ENCODE measurements around the gene PKD2. TPM values are rescaled to one million over a fixed set of nuclear protein-coding genes. Genes with fewer than 3 reads are reported as not detected.

Gene PKD2
- total RNA-seq, 1 donor = 106 TPM

GRCh38 chr4:88064410-88064809 lies 57.0 kb downstream of the PKD2 start:
- Histone ChIP-seq H3K79me2 (ENCODE audit: insufficient read depth, low read length) (no peaks in the 10 kb centered on the region), H3K27me3 (ENCODE audit: insufficient read depth, low read length) (no peaks in the 10 kb centered on the region), H3K9me3 (ENCODE audit: low read depth, low read length) (no peaks in the 10 kb centered on the region), H3K36me3 (ENCODE audit: insufficient read depth, low read length) (peaks cover 89% of the 10 kb centered on the region), H3K27ac (ENCODE audit: low read depth, low read length) (no peak overlapping the region), H3K4me2 (ENCODE audit: insufficient read depth, low read length) (no peak overlapping the region), H4K20me1 (ENCODE audit: insufficient read depth, low read length) (no peaks in the 10 kb centered on the region), H2AFZ (ENCODE audit: low read length) (no peak overlapping the region), H3K4me3 (ENCODE audit: insufficient read depth, low read length) (no peak overlapping the region), H3K4me1 (ENCODE audit: insufficient read depth, low read length) (no peaks in the 10 kb centered on the region)
- no peak for TF ChIP-seq CTCF (IDR thresholded peaks at IDR 0.05; ENCODE audit: extremely low read depth, low read depth, low read length)
- no peak for DNase-seq (ENCODE audit: insufficient read length, low spot score, missing footprints)

GRCh38 chr4:88070031-88070430 lies 62.6 kb downstream of the PKD2 start:
- Histone ChIP-seq H3K4me3 (ENCODE audit: insufficient read depth, low read length) (no peak overlapping the region), H3K36me3 (ENCODE audit: insufficient read depth, low read length) (peaks cover 83% of the 10 kb centered on the region), H4K20me1 (ENCODE audit: insufficient read depth, low read length) (no peaks in the 10 kb centered on the region), H2AFZ (ENCODE audit: low read length) (no peak overlapping the region), H3K27ac (ENCODE audit: low read depth, low read length) (no peak overlapping the region), H3K27me3 (ENCODE audit: insufficient read depth, low read length) (no peaks in the 10 kb centered on the region), H3K9me3 (ENCODE audit: low read depth, low read length) (no peaks in the 10 kb centered on the region), H3K79me2 (ENCODE audit: insufficient read depth, low read length) (no peaks in the 10 kb centered on the region), H3K4me2 (ENCODE audit: insufficient read depth, low read length) (no peak overlapping the region), H3K4me1 (ENCODE audit: insufficient read depth, low read length) (no peaks in the 10 kb centered on the region)
- no peak for TF ChIP-seq CTCF (IDR thresholded peaks at IDR 0.05; ENCODE audit: extremely low read depth, low read depth, low read length)
- no peak for DNase-seq (ENCODE audit: insufficient read length, low spot score, missing footprints)

GRCh38 chr4:88075336-88075735 lies 67.9 kb downstream of the PKD2 start:
- no peak for TF ChIP-seq CTCF (IDR thresholded peaks at IDR 0.05; ENCODE audit: extremely low read depth, low read depth, low read length)
- H3K4me3 ChIP-seq (ENCODE audit: insufficient read depth, low read length) = no peak overlapping the region
- no peaks in the 10 kb centered on the region for H4K20me1 ChIP-seq (ENCODE audit: insufficient read depth, low read length)
- H3K27me3 ChIP-seq (ENCODE audit: insufficient read depth, low read length) = no peaks in the 10 kb centered on the region
- no peak overlapping the region for H3K4me2 ChIP-seq (ENCODE audit: insufficient read depth, low read length)
- H3K9me3 ChIP-seq (ENCODE audit: low read depth, low read length) = no peaks in the 10 kb centered on the region
- H3K36me3 ChIP-seq (ENCODE audit: insufficient read depth, low read length) = peaks cover 60% of the 10 kb centered on the region
- H3K27ac ChIP-seq (ENCODE audit: low read depth, low read length) = no peak overlapping the region
- DNase-seq (ENCODE audit: insufficient read length, low spot score, missing footprints) = no peak
- H3K79me2 ChIP-seq (ENCODE audit: insufficient read depth, low read length) = no peaks in the 10 kb centered on the region
- H3K4me1 ChIP-seq (ENCODE audit: insufficient read depth, low read length) = no peaks in the 10 kb centered on the region
- H2AFZ ChIP-seq (ENCODE audit: low read length) = no peak overlapping the region

GRCh38 chr4:88077911-88078524 lies 70.6 kb downstream of the PKD2 start:
- H3K4me3 ChIP-seq (ENCODE audit: insufficient read depth, low read length) = no peak overlapping the region
- H3K4me2 ChIP-seq (ENCODE audit: insufficient read depth, low read length) = no peak overlapping the region
- no peaks in the 10 kb centered on the region for H3K9me3 ChIP-seq (ENCODE audit: low read depth, low read length)
- H3K36me3 ChIP-seq (ENCODE audit: insufficient read depth, low read length) = peaks cover 37% of the 10 kb centered on the region
- no peak overlapping the region for H2AFZ ChIP-seq (ENCODE audit: low read length)
- H3K79me2 ChIP-seq (ENCODE audit: insufficient read depth, low read length) = no peaks in the 10 kb centered on the region
- no peaks in the 10 kb centered on the region for H3K27me3 ChIP-seq (ENCODE audit: insufficient read depth, low read length)
- H3K27ac ChIP-seq (ENCODE audit: low read depth, low read length) = no peak overlapping the region
- no peak for TF ChIP-seq CTCF (IDR thresholded peaks at IDR 0.05; ENCODE audit: extremely low read depth, low read depth, low read length)
- DNase-seq (ENCODE audit: insufficient read length, low spot score, missing footprints) = no peak
- no peaks in the 10 kb centered on the region for H4K20me1 ChIP-seq (ENCODE audit: insufficient read depth, low read length)
- no peaks in the 10 kb centered on the region for H3K4me1 ChIP-seq (ENCODE audit: insufficient read depth, low read length)

Data from osteoblast (primary cell).